Measurements from ENCODE around the gene CFAP52. TPM values are rescaled to one million over a fixed set of nuclear protein-coding genes. Genes with fewer than 3 reads are reported as not detected.
A peak's percentile ranks its signal among the peaks of the same experiment; 100 is the strongest.

Gene CFAP52
- total RNA-seq, 1 experiment from 2014 or later: not detected

- POLR2A ChIA-PET (ENCODE audit: unreplicated experiment): interaction anchor here (0.6 kb wide), 1 partner anchor 1294 kb away, joined by 3 read pairs; no protein-coding TSS in a partner anchor
- peaks cover 46% of the 10 kb centered on the region for H3F3A ChIP-seq (ENCODE audit: insufficient read depth, low read depth)
- intact Hi-C loops (cut with micrococcal nuclease; ENCODE audit: unreplicated experiment): no loop called here
- no peaks in the 10 kb centered on the region for H3K9me3 ChIP-seq (ENCODE audit: insufficient read depth, low read depth)
- peaks cover 53% of the 10 kb centered on the region for H3K4me1 ChIP-seq (replicated peaks; ENCODE audit: insufficient read depth)
- no TSS peak for BruUV-seq (replicated peaks)
- peak overlapping the region; percentile 74 for H3K27ac ChIP-seq
- CTCF ChIA-PET: no interaction called here
- no peaks in the 10 kb centered on the region for H3K79me2 ChIP-seq (ENCODE audit: low read depth)
- peak overlapping the region; percentile 67; the same call in 1 of the 2 replicates for H3K4me2 ChIP-seq
- H3K36me3 ChIP-seq (ENCODE audit: low read depth): no peaks in the 10 kb centered on the region
- H3K9me2 ChIP-seq (ENCODE audit: insufficient read depth): no peaks in the 10 kb centered on the region
- DNase-seq: no peak
- no peaks in the 10 kb centered on the region for H4K20me1 ChIP-seq (ENCODE audit: insufficient read depth)
- no peaks in the 10 kb centered on the region for H3K27me3 ChIP-seq (ENCODE audit: insufficient read depth, low read depth)
- no peak overlapping the region for H2AFZ ChIP-seq
- H3K4me3 ChIP-seq: no peak overlapping the region
- TF ChIP-seq EZH2 (IDR thresholded peaks at IDR 0.05; ENCODE audit: low read depth) (no peak), CTCF (conservative IDR thresholded peaks at IDR 0.05) (no peak)
These were observed 94.2 kb downstream of the CFAP52 start for GRCh38 chr17:9670596-9670995.

- Histone ChIP-seq H2AFZ (no peak overlapping the region), H3F3A (ENCODE audit: insufficient read depth, low read depth) (peaks cover 46% of the 10 kb centered on the region), H3K36me3 (ENCODE audit: low read depth) (no peaks in the 10 kb centered on the region), H3K79me2 (ENCODE audit: low read depth) (no peaks in the 10 kb centered on the region), H3K27ac (no peak overlapping the region), H3K4me3 (no peak overlapping the region), H3K27me3 (ENCODE audit: insufficient read depth, low read depth) (no peaks in the 10 kb centered on the region), H3K4me1 (replicated peaks; ENCODE audit: insufficient read depth) (peaks cover 53% of the 10 kb centered on the region), H3K4me2 (no peak overlapping the region), H3K9me2 (ENCODE audit: insufficient read depth) (no peaks in the 10 kb centered on the region), H4K20me1 (ENCODE audit: insufficient read depth) (no peaks in the 10 kb centered on the region), H3K9me3 (ENCODE audit: insufficient read depth, low read depth) (no peaks in the 10 kb centered on the region)
- intact Hi-C loops (cut with micrococcal nuclease; ENCODE audit: unreplicated experiment): no loop called here
- POLR2A ChIA-PET (ENCODE audit: unreplicated experiment): no interaction called here
- TF ChIP-seq CTCF (conservative IDR thresholded peaks at IDR 0.05) (no peak), EZH2 (IDR thresholded peaks at IDR 0.05; ENCODE audit: low read depth) (no peak)
- CTCF ChIA-PET: no interaction called here
- no TSS peak for BruUV-seq (replicated peaks)
- no peak for DNase-seq
These were observed 95.1 kb downstream of the CFAP52 start for GRCh38 chr17:9671559-9671958.

- no peak overlapping the region for H3K4me2 ChIP-seq
- intact Hi-C loops (cut with micrococcal nuclease; ENCODE audit: unreplicated experiment): no loop called here
- no peaks in the 10 kb centered on the region for H4K20me1 ChIP-seq (ENCODE audit: insufficient read depth)
- H3K27me3 ChIP-seq (ENCODE audit: insufficient read depth, low read depth): no peaks in the 10 kb centered on the region
- CTCF ChIA-PET: no interaction called here
- peaks cover 43% of the 10 kb centered on the region for H3F3A ChIP-seq (ENCODE audit: insufficient read depth, low read depth)
- no peaks in the 10 kb centered on the region for H3K79me2 ChIP-seq (ENCODE audit: low read depth)
- TF ChIP-seq EZH2 (IDR thresholded peaks at IDR 0.05; ENCODE audit: low read depth) (no peak), CTCF (conservative IDR thresholded peaks at IDR 0.05) (no peak)
- H3K36me3 ChIP-seq (ENCODE audit: low read depth): no peaks in the 10 kb centered on the region
- H3K9me3 ChIP-seq (ENCODE audit: insufficient read depth, low read depth): no peaks in the 10 kb centered on the region
- POLR2A ChIA-PET (ENCODE audit: unreplicated experiment): no interaction called here
- H3K4me3 ChIP-seq: no peak overlapping the region
- no TSS peak for BruUV-seq (replicated peaks)
- H2AFZ ChIP-seq: no peak overlapping the region
- H3K4me1 ChIP-seq (replicated peaks; ENCODE audit: insufficient read depth): peaks cover 51% of the 10 kb centered on the region
- DNase-seq: peak in 1 of 2 experiments; percentile 38
- H3K27ac ChIP-seq: no peak overlapping the region
- H3K9me2 ChIP-seq (ENCODE audit: insufficient read depth): no peaks in the 10 kb centered on the region
These were observed 95.8 kb downstream of the CFAP52 start for GRCh38 chr17:9672266-9672665.
